IPS-NIHi11 (cell line): ENCODE data around the gene CNTNAP2.

Experiments used
- DNase-seq: peaks from one replicate; pipeline ENCODE4 v3.0.0; 2012; ENCODE audit warnings: mixed read lengths, low spot score

The CNTNAP2 gene

DNA sequence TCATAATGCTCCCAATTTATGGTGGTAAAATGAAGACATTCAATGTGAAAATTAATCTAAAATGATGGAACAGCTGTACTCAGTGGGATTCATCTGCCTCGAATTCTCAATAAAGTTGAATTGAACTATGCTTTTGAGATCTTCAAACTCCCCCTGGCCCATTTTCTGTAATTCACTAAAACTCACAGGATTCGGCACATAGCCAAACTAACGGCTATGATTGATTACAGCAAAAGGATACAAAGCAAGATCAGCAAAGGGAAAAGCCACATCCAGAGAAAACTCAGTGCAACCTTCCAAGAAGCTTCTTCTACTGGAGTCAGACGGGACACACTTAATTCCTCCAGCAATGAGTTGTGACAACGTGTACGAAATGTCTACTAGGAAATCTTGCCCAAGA lies 307.5 kb downstream of the CNTNAP2 start:
- no peak for DNase-seq

DNA sequence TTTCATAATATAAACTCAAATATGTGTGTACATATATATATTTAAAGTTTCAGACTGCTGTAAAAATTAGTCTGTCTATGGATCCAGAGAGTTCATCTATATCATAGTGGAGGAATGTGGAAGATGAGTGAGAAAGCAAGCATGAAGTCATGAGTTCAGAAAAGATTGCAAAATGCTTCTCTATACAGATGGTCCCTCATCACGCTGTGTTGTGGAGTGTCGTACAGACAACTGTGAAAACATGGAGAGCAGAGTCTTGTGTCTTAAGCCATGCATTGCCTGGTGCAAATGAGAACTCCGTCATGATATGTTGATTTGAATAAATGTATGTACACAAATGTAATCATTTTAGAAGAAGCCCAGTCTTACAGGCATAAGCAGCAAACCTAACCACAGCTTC lies 316.9 kb downstream of the CNTNAP2 start:
- no peak for DNase-seq

DNA sequence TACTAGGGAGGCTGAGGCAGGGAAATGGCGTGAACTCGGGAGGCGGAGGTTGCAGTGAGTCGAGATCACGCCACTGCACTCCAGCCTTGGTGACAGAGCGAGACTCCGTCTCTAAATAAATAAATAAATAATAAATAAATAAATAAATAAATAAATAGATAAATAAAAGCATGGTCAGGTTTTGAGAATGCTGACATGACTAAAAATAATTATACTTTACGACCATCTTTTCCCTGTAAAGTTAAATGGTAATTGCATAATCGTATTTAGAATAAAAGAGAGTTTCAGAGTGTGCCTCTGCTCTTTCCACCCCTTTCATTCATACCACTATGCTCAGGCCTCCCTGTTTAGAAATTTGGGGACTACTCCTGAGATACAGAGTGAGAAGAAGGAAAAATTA lies 326.5 kb downstream of the CNTNAP2 start:
- DNase-seq, result no peak

DNA sequence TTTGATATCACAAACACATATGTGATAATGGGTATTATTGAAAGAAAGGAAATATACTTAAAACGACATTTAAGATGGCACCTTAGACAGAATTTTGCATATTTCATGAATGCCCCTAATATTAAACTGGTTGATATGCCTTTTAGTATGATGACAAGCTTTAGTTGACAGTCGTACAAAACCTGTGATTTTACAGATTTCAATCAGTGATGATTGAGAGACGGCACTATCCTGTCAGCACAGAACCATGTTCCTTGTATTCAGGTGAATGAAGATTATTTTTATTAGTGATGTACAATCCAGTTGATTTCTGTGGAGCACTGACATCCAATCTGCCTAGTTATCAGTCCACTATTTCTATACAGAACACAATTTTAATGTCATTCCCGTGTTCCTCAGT lies 333.0 kb downstream of the CNTNAP2 start:
- no peak for DNase-seq

DNA sequence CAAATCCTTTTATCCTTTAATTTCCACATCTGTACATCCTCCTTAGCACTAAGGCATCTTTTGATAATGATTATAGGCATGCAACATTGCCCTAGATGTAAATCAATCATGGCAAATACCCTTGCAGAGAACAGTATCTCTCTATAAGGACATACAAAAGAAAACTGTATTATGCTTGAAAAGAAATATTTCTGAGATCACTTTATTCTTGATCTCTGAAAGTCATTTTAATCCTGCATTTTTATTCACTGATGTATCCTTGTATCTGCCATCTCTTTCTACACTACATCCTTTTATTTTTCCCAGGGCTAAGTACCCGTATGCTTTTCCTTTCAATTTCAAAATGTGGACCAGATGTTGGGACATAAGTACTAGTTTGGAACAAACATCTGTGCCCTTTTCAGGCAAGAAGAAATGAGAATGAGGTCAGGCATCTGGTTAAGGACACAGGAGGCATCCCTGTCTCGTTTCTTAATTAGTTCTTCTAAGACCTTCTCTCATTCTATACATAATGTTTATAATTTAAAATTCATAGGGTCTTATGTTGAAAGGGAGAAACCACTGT lies 338.6 kb downstream of the CNTNAP2 start:
- no peak for DNase-seq

DNA sequence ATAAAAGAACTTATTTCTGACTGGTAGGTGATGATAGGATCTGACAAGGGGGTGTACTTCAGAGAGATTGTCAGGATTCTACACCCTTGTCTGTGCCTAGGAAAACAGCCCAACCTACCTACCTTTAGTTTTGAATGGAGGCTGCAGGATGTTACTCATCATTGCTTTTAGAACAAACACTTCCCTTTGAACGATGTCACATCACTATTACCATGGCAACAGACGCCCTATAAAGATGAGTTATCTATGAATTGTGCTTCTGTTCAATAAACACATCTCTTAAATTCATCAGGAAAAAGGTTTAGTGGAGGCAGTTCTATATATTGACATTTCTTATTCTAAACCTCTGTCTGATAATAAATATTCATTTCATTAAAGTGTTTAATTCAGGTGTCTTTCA lies 362.4 kb downstream of the CNTNAP2 start:
- DNase-seq, result no peak

DNA sequence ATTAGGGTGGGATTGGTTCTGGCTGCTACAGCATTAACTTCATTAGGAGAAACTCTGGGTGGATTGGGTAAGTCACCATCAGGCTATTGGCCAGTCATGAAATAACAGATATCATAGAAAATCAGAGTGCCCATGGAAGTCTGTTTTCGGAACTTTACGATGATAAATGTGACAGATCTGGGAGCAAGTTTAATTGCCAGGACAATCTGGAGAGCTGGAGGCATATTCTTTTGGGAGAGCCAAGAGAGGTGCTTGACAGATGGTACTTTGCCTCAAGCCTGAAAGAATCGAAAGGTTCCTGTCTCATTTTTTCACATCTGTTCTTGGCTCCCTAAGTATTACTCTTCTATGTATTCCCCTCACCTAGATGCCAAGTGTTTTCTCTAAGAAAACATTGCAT lies 369.9 kb downstream of the CNTNAP2 start:
- DNase-seq, result no peak

DNA sequence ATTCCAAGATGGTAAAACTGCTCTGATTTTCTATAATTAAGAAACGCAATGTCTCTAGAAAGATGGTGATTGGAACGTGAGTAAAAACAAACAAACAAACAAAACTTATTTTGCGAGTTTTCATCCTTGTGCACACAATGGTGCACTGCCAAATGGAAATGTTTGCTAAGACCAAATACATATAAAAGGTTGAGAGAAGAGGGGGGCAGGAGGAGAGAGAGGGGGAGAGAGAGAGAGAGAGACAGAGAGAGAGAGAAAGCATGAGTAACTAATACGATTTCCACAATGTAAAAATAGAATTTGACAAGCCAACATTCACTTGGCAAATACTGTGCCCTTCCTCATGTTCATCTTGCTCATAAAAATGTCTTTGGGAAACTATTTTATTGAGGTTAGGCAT lies 375.4 kb downstream of the CNTNAP2 start:
- no peak for DNase-seq

DNA sequence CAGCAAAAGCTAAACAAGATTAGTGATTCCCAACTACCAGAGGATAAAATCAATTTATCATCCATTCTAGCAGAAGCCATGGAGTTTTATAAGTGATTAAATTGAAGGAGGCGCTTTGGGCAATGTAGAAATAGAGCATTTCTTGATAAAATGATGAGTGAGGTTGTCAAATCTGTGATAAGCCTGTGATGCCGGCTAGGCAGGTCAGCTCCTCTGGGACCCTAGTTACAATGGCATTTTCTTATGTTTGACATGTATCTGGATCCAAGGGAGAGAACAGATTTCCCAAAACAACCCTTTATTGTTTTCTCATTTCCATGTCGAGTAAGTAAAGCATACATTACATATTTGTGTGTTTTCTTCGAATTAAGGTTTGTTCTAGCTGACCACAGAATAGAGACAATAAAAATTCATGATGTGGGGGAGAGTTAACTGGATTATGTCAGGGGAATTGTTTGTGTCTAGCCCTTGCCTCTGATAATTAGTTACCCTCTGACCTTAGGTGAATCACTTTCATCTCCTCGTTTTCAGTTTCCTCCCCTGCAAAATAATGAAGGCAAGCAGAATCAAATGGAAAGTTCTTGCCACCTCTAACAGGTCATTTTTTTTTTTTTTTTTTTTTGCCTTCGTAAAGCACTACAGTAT lies 378.5 kb downstream of the CNTNAP2 start:
- no peak for DNase-seq

DNA sequence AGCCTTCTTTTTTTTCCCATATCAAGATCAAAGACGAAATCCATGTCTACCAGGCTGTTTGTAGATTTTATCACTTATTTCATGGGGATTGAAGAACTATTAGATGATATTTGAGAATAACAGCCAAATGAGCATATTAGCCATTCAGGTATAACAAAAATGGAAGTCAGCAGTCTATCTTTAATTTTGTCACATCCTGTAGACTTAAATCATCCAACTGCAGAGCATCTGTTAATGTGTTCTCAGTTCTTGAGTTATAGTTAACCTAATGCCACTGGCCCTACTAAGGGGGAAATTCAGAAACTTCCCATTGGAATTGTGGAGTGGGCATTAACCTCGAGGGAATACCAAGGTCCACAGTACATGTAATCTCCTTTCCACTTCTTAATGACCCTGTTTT lies 380.1 kb downstream of the CNTNAP2 start:
- no peak for DNase-seq

DNA sequence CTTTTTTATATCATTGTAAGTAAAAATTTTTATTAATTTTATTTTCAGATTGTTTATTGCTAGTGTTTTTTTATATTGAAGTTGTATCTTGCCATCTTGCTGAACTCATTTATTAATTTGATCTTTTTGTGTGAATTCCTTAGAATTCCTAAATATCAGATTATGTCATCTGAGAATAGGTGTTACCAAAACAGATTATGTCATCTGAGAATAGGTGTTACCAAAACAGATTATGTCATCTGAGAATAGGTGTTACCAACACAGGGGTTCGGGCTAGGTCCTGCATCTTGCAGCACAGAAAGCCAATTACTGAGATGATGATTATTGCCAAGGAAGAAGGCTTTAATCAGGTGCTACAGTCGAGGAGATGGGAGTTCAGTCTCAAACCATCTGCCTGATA lies 383.4 kb downstream of the CNTNAP2 start:
- DNase-seq, result no peak

DNA sequence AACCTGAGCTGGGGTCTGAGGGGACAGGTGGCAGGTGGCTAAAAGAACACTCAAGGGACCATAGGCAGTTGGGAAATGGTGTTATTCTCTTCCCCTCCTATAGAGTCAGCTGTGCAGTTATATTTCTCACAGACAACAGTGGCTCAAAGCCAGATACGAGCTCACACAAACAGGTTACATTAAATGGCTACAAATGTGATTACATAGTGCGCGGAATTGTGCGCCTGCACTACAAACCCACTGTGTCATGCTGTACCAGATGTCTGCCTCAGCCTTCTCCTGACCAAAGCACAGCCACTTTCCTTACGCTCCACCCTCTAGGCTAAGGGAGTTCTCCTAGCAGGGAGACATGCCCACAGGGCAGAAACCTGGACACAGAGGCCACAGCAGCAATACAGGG lies 387.2 kb downstream of the CNTNAP2 start:
- no peak for DNase-seq

DNA sequence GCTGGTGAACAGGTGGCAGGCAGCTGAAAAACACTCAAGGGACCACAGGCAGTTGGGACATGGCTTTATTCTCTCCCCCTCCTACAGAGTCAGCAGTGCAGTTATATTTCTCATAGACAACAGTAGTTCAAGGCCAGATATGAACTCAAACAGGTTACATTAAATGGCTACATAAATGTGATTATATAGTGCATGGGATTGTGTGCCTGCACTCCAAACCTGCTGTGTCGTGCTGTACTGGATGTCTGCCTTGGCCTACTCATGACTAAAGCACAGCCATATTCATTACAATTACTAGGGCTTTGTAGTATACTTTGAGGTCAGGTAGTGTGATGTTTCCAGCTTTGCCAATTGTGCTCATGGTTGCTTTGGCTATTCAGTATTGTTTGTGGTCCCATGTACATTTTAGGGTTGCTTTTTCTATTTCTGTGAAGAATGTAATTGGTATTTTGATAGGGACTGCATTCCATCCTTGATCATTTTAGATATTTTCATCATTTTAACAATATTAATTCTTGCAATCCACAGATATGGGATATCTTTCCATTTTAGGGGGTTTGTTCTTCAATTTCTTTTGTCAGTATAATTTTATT lies 393.6 kb downstream of the CNTNAP2 start:
- DNase-seq, result no peak

DNA sequence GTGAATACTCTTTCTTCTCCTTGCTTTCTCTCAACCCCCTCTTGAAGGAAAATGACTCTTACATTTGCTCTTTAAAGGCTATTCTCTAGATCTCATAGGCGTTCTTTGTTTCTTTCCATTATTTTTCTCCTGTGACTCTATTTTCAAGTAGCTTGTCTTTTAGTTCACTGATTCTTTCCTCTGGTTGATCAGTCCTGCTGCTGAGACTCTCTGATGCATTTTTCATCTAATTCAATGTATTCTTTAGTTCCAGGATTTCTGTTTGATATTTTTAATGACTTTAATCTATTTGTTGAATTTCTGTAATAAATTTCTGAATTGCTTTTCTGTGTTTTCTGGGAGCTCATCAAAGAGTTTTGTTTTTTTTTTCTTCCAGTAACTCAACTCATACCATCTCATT lies 397.7 kb downstream of the CNTNAP2 start:
- no peak for DNase-seq

DNA sequence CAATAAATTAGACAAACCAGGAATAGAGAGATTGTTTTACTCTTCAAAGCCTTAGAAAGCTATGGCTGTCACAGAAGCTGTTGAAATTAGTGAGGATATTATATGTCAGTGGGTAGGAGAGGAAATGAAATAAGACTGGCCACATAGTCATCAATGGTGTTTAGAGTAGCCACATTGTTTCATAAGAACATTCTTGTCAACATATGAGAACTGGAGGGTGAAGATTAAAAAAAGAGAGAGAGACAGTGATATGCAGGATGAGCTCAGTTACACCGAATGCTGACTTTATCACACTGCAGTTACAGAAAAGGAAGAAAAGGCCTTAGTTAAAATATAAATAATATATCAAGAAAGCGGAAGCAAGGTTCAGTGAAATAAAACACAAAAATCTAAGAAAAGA lies 412.0 kb downstream of the CNTNAP2 start:
- no peak for DNase-seq

DNA sequence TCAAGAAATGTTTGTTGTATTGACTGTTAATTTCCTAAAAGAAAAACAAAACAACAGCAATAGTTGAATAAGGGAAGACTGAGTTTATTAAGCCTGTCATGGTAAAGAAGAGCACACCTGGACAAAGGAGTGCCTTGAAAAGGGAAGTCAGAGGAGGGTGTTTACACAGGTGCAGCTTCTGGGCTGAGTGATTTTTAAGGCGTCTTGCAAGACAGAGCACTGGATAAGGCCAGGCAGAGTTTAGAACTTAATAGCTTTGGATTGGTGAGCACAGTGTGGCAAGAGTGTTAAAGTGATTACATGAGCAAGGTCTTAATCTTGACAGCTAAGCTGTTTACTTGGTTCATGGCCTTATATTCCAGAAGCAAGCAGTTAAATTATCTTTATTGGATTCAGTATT lies 423.2 kb downstream of the CNTNAP2 start:
- no peak for DNase-seq

DNA sequence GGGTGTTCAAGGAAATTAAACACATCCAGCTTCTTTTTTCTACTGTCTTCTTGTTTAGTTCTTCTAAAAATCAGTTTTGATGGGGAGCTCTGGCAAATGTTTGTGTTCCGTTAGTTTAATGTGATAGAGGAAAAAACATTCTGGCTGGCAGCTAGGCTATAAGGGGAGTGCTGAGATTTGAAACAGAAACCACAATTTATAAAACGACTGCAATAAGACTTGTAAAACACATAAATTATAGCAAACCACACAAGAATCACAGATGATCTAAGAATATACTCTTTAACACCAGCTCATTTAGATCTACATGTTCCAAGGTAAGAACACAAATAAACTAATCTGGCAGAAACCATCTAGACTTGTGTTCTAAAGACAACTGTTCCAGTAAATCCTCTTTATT lies 425.5 kb downstream of the CNTNAP2 start:
- DNase-seq, result no peak

DNA sequence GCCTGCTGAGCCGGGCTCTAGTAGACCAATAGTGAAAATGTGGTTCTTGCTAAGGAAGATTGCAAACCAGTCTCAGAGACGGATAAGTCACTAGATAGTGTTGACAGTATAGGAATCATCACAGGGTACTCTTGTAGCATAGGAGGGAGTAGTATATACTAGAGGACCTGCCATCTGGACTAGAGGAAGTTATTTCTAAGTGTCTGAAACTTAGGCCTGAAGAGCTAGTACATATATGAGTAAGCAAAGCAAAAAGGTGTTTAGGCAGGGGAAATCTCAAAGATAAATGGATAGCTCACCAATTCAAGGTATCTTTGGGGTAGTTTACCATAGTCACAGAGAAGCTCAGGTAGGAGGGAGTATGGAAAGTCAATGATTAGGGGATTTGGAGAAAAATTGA lies 428.1 kb downstream of the CNTNAP2 start:
- DNase-seq, result no peak

DNA sequence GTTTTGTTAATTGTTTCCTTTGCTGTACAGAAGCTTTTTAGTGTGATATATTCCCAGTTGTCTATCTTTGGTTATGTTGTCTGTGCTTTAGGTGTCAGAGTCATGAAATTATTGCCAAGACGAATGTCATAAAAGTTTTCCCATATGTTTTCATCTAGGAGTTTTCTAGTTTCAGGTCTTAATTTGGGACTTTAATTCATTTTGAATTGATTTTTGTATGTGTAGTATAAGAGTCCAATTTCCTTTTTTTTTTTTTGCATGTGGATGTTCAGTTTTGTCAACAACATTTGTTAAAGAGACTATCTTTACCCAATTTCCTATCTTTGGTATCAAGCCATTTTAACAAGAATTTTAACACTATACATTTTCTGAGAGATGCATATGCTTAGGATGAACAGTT lies 432.2 kb downstream of the CNTNAP2 start:
- no peak for DNase-seq

DNA sequence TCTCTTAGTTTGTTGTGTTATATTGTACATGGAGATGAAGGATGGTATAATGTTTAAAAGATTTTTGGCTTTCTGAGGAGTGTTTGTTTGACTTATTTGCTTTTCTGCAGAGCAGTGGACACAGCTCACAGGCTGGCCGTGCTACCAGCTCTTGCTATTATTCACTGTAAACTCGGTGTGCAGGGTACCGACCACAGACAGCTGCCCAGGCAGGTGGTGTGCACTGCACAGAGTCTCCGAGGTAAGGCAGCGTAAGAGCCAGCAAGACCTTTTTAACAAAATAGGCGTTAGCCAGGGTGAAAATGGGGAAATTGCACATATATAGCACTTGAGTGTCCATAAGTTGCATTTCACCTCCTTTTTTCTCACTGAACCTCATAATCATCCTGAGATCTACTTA lies 438.0 kb downstream of the CNTNAP2 start:
- DNase-seq, result no peak

DNA sequence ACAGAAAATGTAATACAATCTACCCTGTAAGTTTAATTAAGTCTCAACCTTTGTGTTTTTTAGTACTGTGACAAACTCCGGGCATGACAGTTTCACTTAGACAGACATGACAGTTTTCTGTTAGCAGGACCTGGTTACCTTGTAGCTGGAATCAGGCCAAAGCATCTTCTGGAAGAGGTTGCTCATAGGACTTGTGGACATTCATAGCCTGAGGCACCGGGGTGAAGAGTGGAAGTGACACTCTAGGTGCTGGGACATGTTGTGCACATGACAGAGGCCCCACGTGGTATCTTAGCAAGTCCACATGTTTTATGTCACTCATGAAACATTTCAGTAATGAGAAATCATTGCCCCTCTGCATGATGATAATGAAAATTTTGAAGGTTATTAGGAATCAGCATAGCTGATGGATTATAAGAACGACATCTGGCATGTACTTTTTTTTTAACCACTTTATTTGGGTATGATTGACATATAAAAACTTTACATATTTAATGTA lies 441.4 kb downstream of the CNTNAP2 start:
- DNase-seq, result no peak

DNA sequence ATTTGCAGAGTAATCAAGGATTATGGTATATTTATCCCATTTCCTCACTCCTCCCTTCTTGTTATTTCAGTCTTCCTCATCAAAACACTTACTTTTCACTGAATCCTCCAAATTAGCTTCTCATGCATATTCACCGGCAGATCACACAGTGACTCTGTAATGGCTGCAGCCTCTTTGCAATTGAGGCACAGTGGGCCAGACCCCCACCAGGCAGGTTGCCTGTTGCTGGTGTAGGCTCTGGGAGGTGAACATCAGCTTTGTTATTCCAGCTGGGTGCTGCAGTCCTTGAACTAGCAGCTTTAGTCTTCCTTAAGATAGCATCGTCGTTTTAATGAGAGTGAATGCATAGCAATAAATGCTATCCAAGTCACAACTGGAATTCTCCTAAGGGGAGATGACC lies 449.3 kb downstream of the CNTNAP2 start:
- peak; percentile 27 for DNase-seq

DNA sequence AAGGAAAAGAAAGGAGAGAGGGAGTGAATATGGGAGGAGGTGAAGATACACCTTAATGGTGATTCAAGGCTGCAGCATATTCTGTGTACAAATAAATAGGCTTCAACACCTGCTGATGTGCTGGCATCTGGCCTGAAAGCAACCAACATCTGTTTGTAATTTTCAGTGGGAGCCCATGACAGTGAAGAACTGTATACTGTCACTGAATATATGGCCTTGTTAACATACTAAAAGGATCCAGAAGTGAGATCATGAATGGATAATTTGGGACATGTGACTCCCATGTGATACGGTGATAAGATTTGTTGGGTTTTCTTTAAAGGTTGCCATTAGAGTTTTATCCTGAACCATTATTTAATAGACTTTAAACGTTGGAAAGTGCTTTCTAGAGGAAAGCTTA lies 459.3 kb downstream of the CNTNAP2 start:
- no peak for DNase-seq

DNA sequence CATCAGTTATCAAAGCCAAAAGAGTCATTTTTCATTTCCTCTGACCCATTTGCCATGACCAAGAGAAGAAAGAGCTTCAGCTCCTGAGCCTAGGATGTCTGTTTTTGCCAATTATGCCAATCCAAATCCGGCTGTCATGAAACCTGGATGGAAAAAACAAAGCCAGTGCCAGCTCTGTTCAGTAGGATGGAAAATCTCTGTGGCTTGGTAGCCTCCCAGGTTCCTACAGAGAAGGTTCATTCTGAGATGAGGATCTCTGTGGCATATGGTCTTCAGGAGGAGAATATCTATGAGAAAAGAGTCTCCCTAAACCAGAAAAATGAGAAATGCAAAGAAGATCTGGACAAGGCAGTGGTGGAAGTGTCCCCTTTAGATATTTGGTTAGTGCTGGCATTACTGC lies 475.4 kb downstream of the CNTNAP2 start:
- no peak for DNase-seq
